Measurements from ENCODE around the gene ATP8B1. TPM values are rescaled to one million over a fixed set of nuclear protein-coding genes. Genes with fewer than 3 reads are reported as not detected.
A peak's percentile ranks its signal among the peaks of the same experiment; 100 is the strongest.

The ATP8B1 gene
- total and polyA plus RNA-seq, 8 donors: 16.4 to 26.6 (median 19.1) TPM

- no peak for TF ChIP-seq CTCF (IDR thresholded peaks at IDR 0.05)
- ATAC-seq: no peak
- peak in 1 of 4 donors; percentile 26 for DNase-seq
Measured at GRCh38 chr18:57845605-57846074, 42.5 kb upstream of the ATP8B1 start.

GRCh38 chr18:57844319-57844718, 41.2 kb upstream of the ATP8B1 start:
- Histone ChIP-seq H3K36me3 (no peaks in the 10 kb centered on the region), H3K27ac (no peak overlapping the region), H3K4me3 (no peak overlapping the region), H3K27me3 (no peaks in the 10 kb centered on the region), H3K4me1 (no peaks in the 10 kb centered on the region), H3K9me3 (no peaks in the 10 kb centered on the region)
- TF ChIP-seq CTCF (IDR thresholded peaks at IDR 0.05): no peak
- no peak for DNase-seq
- intact Hi-C loops (cut with DNase I): no loop called here
- ATAC-seq: no peak

More at GRCh38 chr18:57845605-57846074, 42.5 kb upstream of the ATP8B1 start:
- Histone ChIP-seq H3K27ac (no peak overlapping the region), H3K4me3 (no peak overlapping the region), H3K9me3 (no peaks in the 10 kb centered on the region), H3K36me3 (no peaks in the 10 kb centered on the region), H3K27me3 (no peaks in the 10 kb centered on the region), H3K4me1 (no peaks in the 10 kb centered on the region)
- intact Hi-C loops (cut with DNase I): no loop called here

GRCh38 chr18:57843386-57843785, 40.3 kb upstream of the ATP8B1 start:
- intact Hi-C loops (cut with DNase I): no loop called here
- DNase-seq: no peak

GRCh38 chr18:57841568-57841967, 38.5 kb upstream of the ATP8B1 start:
- H3K9me3 ChIP-seq: no peaks in the 10 kb centered on the region
- H3K27ac ChIP-seq: no peak overlapping the region
- DNase-seq: no peak
- H3K36me3 ChIP-seq: no peaks in the 10 kb centered on the region
- no peak overlapping the region for H3K4me3 ChIP-seq
- no peak for TF ChIP-seq CTCF (IDR thresholded peaks at IDR 0.05)
- no peaks in the 10 kb centered on the region for H3K4me1 ChIP-seq
- ATAC-seq: no peak
- intact Hi-C loops (cut with DNase I): no loop called here
- no peaks in the 10 kb centered on the region for H3K27me3 ChIP-seq

More at GRCh38 chr18:57843386-57843785, 40.3 kb upstream of the ATP8B1 start:
- Histone ChIP-seq H3K27me3 (no peaks in the 10 kb centered on the region), H3K36me3 (no peaks in the 10 kb centered on the region), H3K27ac (no peak overlapping the region), H3K4me3 (no peak overlapping the region), H3K9me3 (no peaks in the 10 kb centered on the region), H3K4me1 (no peaks in the 10 kb centered on the region)
- ATAC-seq: no peak
- no peak for TF ChIP-seq CTCF (IDR thresholded peaks at IDR 0.05)

GRCh38 chr18:57839942-57840381, 36.8 kb upstream of the ATP8B1 start:
- Histone ChIP-seq H3K27ac (no peak overlapping the region), H3K36me3 (no peaks in the 10 kb centered on the region), H3K4me1 (no peaks in the 10 kb centered on the region), H3K27me3 (no peaks in the 10 kb centered on the region), H3K9me3 (no peaks in the 10 kb centered on the region), H3K4me3 (no peak overlapping the region)
- ATAC-seq: no peak
- DNase-seq: no peak
- no peak for TF ChIP-seq CTCF (IDR thresholded peaks at IDR 0.05)
- intact Hi-C loops (cut with DNase I): no loop called here

Measured in left lung (tissue), 10 donors.